Central memory CD8-positive, alpha-beta T cell (primary cell): ENCODE data around the gene BAZ2A.
"Not testable (repeated sequence)": the region's sequence is repeated elsewhere in the genome, so short reads cannot be mapped to it uniquely, and the experiment has no call there.

Experiments
- ATAC-seq: fragments of 150-1000 bp; cut with Tn5 transposase; replicated peaks from 2 replicates; pipeline ENCODE4 v1.10.0; 2022; ENCODE audit warnings: mild to moderate bottlenecking, moderate FRiP score, moderate number of reproducible peaks; ENCODE audit not compliant: poor library complexity, severe bottlenecking; ENCODE audit errors: extremely low read depth
- DNase-seq, 2 donors: peaks; one replicate each; pipeline ENCODE4 v3.0.0; 2021; ENCODE audit warnings: low spot score in 2 of 2
- H3K27ac Mint-ChIP-seq: one replicate; pipeline ENCODE4 v1.8.0; 2022; ENCODE audit warnings: low read depth, mild to moderate bottlenecking, moderate library complexity, mixed read lengths
- H3K27me3 Mint-ChIP-seq: one replicate; pipeline ENCODE4 v1.8.0; 2022; ENCODE audit warnings: mixed read lengths
- H3K36me3 Mint-ChIP-seq: one replicate; pipeline ENCODE4 v1.8.0; 2022; ENCODE audit warnings: mild to moderate bottlenecking, moderate library complexity, mixed read lengths; ENCODE audit not compliant: insufficient read depth
- H3K4me1 Mint-ChIP-seq: one replicate; pipeline ENCODE4 v1.8.0; 2022; ENCODE audit warnings: mixed read lengths
- H3K4me3 Mint-ChIP-seq: one replicate; pipeline ENCODE4 v1.8.0; 2022; ENCODE audit warnings: mild to moderate bottlenecking, moderate library complexity, mixed read lengths
- H3K9me3 Mint-ChIP-seq: one replicate; pipeline ENCODE4 v1.8.0; 2022; ENCODE audit warnings: mixed read lengths

The BAZ2A gene

DNA sequence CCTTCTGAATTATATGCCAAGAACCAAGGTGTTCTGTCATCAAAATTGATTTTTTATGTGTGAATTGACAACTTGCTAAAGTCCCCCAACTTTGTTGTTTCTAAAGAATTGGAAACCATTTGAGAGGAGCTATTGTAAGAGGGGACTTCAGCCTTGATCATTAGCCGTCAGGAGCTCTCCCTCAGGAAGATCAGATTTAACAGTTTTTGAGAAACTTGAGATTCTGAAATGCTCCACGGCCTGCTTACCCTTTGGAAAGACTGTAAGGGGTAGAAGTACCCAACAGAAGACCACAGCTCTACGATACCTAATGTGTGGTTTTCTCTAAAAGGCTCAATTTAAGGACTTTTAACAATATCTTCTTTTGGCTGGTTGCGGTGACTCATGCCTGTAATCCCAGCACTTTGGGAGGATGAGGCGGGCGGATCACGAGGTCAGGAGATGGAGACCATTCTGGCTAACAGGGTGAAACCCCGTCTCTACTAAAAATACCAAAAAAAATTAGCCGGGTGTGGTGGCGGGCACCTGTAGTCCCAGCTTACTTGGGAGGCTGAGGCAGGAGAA lies 51.1 kb downstream of the BAZ2A start:
- H3K27ac Mint-ChIP-seq = no peak overlapping the region
- peaks cover 14% of the 10 kb centered on the region for H3K4me1 Mint-ChIP-seq
- no peak for ATAC-seq
- H3K27me3 Mint-ChIP-seq = no peaks in the 10 kb centered on the region
- H3K36me3 Mint-ChIP-seq = peaks cover 2% of the 10 kb centered on the region
- no peak overlapping the region for H3K4me3 Mint-ChIP-seq
- DNase-seq = no peak
- no peaks in the 10 kb centered on the region for H3K9me3 Mint-ChIP-seq

DNA sequence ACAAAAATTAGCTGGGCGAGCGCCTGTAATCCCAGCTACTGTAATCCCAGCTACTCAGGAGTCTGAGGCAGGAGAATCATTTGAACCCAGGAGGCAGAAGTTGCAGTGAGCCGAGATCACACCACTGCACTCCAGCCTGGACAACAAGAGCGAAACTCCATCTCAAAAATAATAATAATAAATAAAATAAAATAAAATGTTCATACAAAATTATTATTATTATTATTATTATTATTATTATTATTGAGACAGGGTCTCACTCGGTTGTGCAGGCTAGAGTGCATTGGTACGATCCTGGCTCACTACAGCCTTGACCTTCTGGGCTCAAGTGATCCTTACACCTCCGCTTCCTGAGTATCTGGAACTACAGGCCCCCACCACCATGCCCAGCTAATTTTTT lies 52.9 kb downstream of the BAZ2A start:
- not testable (repeated sequence) for H3K4me3 Mint-ChIP-seq, H3K9me3 Mint-ChIP-seq, ATAC-seq, H3K27me3 Mint-ChIP-seq, DNase-seq, H3K27ac Mint-ChIP-seq, H3K36me3 Mint-ChIP-seq
- peaks cover 13% of the 10 kb centered on the region for H3K4me1 Mint-ChIP-seq

DNA sequence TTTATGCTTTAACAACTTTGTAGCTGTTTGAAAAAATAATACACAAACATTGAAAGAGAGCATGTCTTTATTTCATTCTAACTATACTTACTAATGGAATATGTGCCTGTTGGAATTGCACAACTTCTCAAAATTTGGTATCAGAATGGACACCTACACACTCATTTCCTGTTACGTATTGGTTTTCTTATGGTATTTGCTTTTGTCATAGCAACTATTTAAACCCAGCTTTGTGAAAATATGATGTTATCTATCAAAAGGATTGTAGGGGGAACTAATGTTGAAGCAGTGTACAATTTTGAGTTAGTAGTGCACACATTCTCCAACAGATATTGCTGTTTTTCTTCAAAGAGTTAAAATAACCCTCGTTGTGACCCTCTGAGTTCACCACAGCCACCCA lies 55.9 kb downstream of the BAZ2A start:
- DNase-seq = no peak
- H3K27ac Mint-ChIP-seq = no peak overlapping the region
- no peak for ATAC-seq
- no peaks in the 10 kb centered on the region for H3K27me3 Mint-ChIP-seq
- peaks cover 2% of the 10 kb centered on the region for H3K36me3 Mint-ChIP-seq
- H3K9me3 Mint-ChIP-seq = no peaks in the 10 kb centered on the region
- peaks cover 6% of the 10 kb centered on the region for H3K4me1 Mint-ChIP-seq
- no peak overlapping the region for H3K4me3 Mint-ChIP-seq

DNA sequence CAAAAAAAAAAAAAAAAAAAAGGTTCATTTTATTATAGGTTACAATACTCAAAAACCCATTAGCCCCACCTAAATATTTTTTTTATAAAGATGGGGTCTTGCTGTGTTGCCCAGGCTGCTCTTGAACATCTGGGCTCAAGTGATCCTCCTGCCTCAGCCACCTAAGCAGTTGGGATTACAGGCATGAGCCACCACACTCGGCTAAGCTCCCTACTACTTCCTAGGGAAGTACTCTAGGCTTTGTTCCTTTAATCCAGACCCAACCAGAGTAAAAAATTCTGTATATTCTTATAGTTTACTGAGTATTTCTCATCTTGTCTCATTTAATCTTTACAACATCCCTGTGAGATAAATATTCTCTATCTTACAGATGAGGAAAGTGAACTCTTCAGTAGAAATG lies 57.8 kb downstream of the BAZ2A start:
- ATAC-seq = no peak
- Mint-ChIP-seq H3K4me3 (no peak overlapping the region), H3K4me1 (peaks cover 6% of the 10 kb centered on the region), H3K27ac (no peak overlapping the region), H3K27me3 (no peaks in the 10 kb centered on the region), H3K36me3 (peaks cover 4% of the 10 kb centered on the region), H3K9me3 (no peaks in the 10 kb centered on the region)
- no peak for DNase-seq

- DNase-seq (no peak), ATAC-seq (no peak)
- Mint-ChIP-seq H3K4me3 (no peak overlapping the region), H3K9me3 (no peaks in the 10 kb centered on the region), H3K36me3 (peaks cover 4% of the 10 kb centered on the region), H3K4me1 (peaks cover 6% of the 10 kb centered on the region), H3K27ac (no peak overlapping the region), H3K27me3 (no peaks in the 10 kb centered on the region)
Measured at GRCh38 chr12:56571121-56571520, 59.0 kb downstream of the BAZ2A start.

DNA sequence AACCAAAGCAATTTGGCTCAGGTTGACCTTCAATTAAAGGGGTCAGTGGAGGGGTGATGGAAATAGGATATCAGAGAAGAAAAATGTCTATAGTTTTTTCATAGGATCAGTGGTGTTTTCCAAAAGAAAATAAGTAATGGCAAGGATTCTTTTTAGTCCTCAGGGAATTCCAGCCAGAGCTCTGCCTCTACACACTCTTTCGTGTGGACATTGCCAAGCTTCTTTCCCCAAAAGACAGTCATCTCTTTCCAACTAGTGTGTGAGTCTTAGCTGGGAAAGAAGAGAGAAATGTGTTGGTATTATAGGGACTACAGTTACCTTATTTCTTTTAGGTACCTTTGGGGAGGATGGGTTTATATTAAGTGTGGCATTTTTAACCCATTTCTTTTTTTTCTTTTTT lies 62.0 kb downstream of the BAZ2A start:
- DNase-seq = no peak
- Mint-ChIP-seq H3K4me1 (peaks cover 16% of the 10 kb centered on the region), H3K4me3 (no peak overlapping the region), H3K27me3 (no peaks in the 10 kb centered on the region), H3K36me3 (peaks cover 5% of the 10 kb centered on the region), H3K27ac (no peak overlapping the region), H3K9me3 (no peaks in the 10 kb centered on the region)
- no peak for ATAC-seq

DNA sequence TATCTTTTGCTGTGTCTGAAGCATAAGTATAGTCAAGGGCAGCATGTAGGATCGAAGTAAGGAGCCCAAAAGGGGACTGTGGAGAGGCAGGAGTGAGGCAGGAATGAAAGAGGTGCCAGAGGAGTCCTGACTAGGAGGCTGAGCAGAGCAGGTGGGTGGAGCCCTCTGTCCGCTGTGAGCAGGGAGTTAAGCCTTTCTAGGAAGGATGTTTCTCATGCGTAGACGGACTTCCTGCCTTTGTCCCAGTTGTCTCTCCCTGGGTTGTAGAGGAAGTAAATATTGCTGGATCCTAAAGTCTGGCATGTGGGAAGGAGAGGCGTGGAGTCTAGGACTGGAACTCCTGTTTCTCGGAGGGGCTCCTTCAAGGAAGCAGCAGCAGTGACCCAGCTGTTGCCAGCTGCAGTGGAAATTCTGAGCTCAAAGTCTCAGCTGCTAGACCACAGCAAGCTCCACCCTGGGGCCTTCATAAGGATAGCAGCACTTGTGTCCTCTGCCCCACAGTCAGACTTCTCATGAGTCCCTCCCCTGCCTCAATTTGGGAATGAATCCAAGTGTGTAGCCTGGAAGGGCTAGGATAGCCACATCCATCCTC lies 64.5 kb downstream of the BAZ2A start:
- Mint-ChIP-seq H3K4me1 (peaks cover 16% of the 10 kb centered on the region), H3K36me3 (peaks cover 5% of the 10 kb centered on the region), H3K27ac (peak overlapping the region; percentile 67), H3K27me3 (no peaks in the 10 kb centered on the region), H3K4me3 (peak overlapping the region; percentile 33), H3K9me3 (no peaks in the 10 kb centered on the region)
- peak; percentile 36 for ATAC-seq
- no peak for DNase-seq

GRCh38 chr12:56551070-56551469 lies 79.1 kb downstream of the BAZ2A start:
- ATAC-seq = no peak
- no peaks in the 10 kb centered on the region for H3K4me1 Mint-ChIP-seq

DNA sequence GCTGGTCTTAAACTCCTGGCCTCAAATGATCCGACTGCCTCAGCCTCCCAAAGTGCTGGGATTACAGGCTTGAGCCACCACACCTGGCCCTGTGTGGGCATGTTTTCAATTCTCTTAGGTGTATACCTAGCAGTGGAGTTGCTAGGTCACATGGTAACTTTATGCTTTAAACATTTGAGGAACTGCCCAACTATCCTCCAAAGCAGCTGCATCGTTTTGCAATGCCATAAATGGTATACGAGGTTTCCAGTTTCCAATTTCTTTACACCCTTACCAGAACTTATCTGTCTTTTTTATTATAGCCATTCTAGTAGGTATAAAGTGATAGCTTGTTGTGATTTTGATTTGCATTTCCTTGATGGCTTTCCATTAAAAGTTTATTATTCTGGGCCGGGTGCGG lies 83.4 kb downstream of the BAZ2A start:
- Mint-ChIP-seq H3K4me3 (no peak overlapping the region), H3K27me3 (no peaks in the 10 kb centered on the region), H3K4me1 (no peaks in the 10 kb centered on the region), H3K27ac (no peak overlapping the region), H3K36me3 (no peaks in the 10 kb centered on the region), H3K9me3 (no peaks in the 10 kb centered on the region)
- DNase-seq = no peak
- ATAC-seq = no peak

More at GRCh38 chr12:56551070-56551469, 79.1 kb downstream of the BAZ2A start:
- peaks cover 2% of the 10 kb centered on the region for H3K36me3 Mint-ChIP-seq
- H3K9me3 Mint-ChIP-seq = no peaks in the 10 kb centered on the region
- H3K4me3 Mint-ChIP-seq = no peak overlapping the region
- no peak for DNase-seq
- H3K27me3 Mint-ChIP-seq = no peaks in the 10 kb centered on the region
- no peak overlapping the region for H3K27ac Mint-ChIP-seq
